ENCODE measurements around the gene JAZF1. TPM values are rescaled to one million over a fixed set of nuclear protein-coding genes. Genes with fewer than 3 reads are reported as not detected.

Gene JAZF1
- total and polyA plus RNA-seq, 2 of the 4 experiments (the other 2 are of a cell fraction) = 8.4 to 10.5 TPM

DNA sequence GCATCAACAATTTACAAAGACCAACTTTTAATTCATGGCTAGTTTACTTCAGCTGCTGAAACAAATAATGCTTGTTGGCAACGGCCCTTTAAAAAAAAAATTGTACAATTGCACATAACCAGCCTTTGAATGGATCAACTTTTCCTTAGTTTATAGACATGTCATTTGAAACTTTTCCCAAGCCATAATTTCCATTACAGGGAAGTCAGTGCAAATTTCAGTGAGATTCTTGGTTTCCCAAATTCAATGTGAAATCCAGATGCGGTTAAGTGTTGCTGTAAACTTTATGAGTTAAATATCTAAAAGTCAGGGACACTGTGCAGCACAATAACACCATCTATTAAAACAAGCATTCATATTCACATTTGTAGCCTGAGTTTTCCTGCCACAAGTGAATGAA, 182.2 kb downstream of the JAZF1 start:
- no TSS peak for BruUV-seq (replicated peaks)
- Histone ChIP-seq H3K56ac (ENCODE audit: extremely low read depth, insufficient read depth, low read length) (no peak overlapping the region), H2BK5ac (ENCODE audit: low read depth, low read length, poor library complexity, severe bottlenecking) (no peak overlapping the region), H3K18ac (ENCODE audit: low read depth, low read length) (no peak overlapping the region), H3K4ac (ENCODE audit: low read depth, low read length) (no peak overlapping the region), H3K79me1 (ENCODE audit: low read depth in 1 of 2, low read length in 2 of 2) (peaks cover 19 to 56% of the 10 kb centered on the region in 2 experiments), H3K4me1 (ENCODE audit: control insufficient read depth, insufficient read depth, low read length) (peaks cover 3% of the 10 kb centered on the region), H3K9ac (ENCODE audit: low read depth, low read length) (no peak overlapping the region), H3K4me3 (ENCODE audit: insufficient read depth, low read depth, low read length) (no peak overlapping the region), H3K14ac (replicated peaks; ENCODE audit: low read depth, low read length) (no peak overlapping the region), H3K9me1 (ENCODE audit: insufficient read depth, low read length) (peaks cover 4% of the 10 kb centered on the region; the same call in 1 of the 2 replicates), H2AK9ac (replicated peaks; ENCODE audit: low read depth, low read length, poor library complexity) (no peak overlapping the region), H3K36me3 (ENCODE audit: control insufficient read depth, insufficient read depth, low read length) (no peaks in the 10 kb centered on the region), H3K27ac (ENCODE audit: insufficient read depth, low read length) (no peak overlapping the region), H3K9me3 (ENCODE audit: control insufficient read depth, insufficient read depth, low read length) (no peaks in the 10 kb centered on the region), H3K23ac (ENCODE audit: low read depth, low read length) (no peak overlapping the region), H2AK5ac (ENCODE audit: low read depth, low read length) (no peak overlapping the region), H2AFZ (replicated peaks; ENCODE audit: low read length, poor library complexity) (no peak overlapping the region), H4K91ac (ENCODE audit: insufficient read depth, low read depth, low read length) (no peak overlapping the region), H2BK120ac (ENCODE audit: low read depth, low read length) (no peak overlapping the region), H3K4me2 (ENCODE audit: low read depth, low read length) (no peak overlapping the region), H2BK15ac (ENCODE audit: low read depth, low read length) (no peak overlapping the region), H4K20me1 (ENCODE audit: insufficient read depth, low read length) (peaks cover 30% of the 10 kb centered on the region; the same call in 1 of the 2 replicates), H4K8ac (ENCODE audit: low read depth in 2 of 2, low read length in 2 of 2) (no peak overlapping the region), H2BK20ac (ENCODE audit: low read depth, low read length) (no peak overlapping the region), H3K27me3 (ENCODE audit: control insufficient read depth, insufficient read depth, low read length) (no peaks in the 10 kb centered on the region), H4K5ac (ENCODE audit: low read depth, low read length) (no peak overlapping the region)
- in situ Hi-C loops (cut with MboI; ENCODE audit: low sequenced_read_pairs) (no loop called here), dilution Hi-C loops (cut with HindIII; ENCODE audit: low sequenced_read_pairs, unreplicated experiment) (no loop called here), intact Hi-C loops (cut with micrococcal nuclease) (no loop called here)
- CTCF ChIA-PET = no interaction called here
- POLR2A ChIA-PET (ENCODE audit: unreplicated experiment) = no interaction called here
- ATAC-seq (ENCODE audit: low read depth) (no peak), DNase-seq (no peak)
- TF ChIP-seq POLR2A (IDR thresholded peaks at IDR 0.05; ENCODE audit: low read depth, low read length) (no peak), SMC3 (IDR thresholded peaks at IDR 0.05; ENCODE audit: low read depth, low read length) (no peak), CTCF (conservative IDR thresholded peaks at IDR 0.05; ENCODE audit: low read depth, low read length) (no peak), FOS (IDR thresholded peaks at IDR 0.05; ENCODE audit: low read depth, low read length) (no peak), RAD21 (IDR thresholded peaks at IDR 0.05; ENCODE audit: low read length) (no peak), RCOR1 (IDR thresholded peaks at IDR 0.05; ENCODE audit: insufficient replicate concordance, low read length) (no peak), MAFK (IDR thresholded peaks at IDR 0.05; ENCODE audit: low read depth, low read length) (no peak), CHD1 (IDR thresholded peaks at IDR 0.05; ENCODE audit: low read depth, low read length) (no peak), BHLHE40 (IDR thresholded peaks at IDR 0.05; ENCODE audit: low read depth, low read length) (no peak), ELK1 (IDR thresholded peaks at IDR 0.05; ENCODE audit: borderline replicate concordance, low read depth, low read length) (no peak)
- WGBS, 2 experiments (ENCODE audit: extremely low coverage in 2 of 2, insufficient read length in 1 of 2) = 0% methylated on average over 1 of the region's 2 CpGs; no CpG with 5 or more reads in 1 of the 2 experiments

Measured in IMR-90 (cell line).